HG03175 (cell line): ENCODE data around the gene UTP20.

Source experiments
- ATAC-seq: cut with Tn5 transposase; IDR thresholded peaks from one replicate; pipeline ENCODE4 v1.9.1; 2021; ENCODE audit warnings: mild to moderate bottlenecking, moderate library complexity; ENCODE audit not compliant: unreplicated experiment

UTP20 gene

GRCh38 chr12:101424620-101425019 is 144.7 kb downstream of the UTP20 start:
- ATAC-seq: no peak

DNA sequence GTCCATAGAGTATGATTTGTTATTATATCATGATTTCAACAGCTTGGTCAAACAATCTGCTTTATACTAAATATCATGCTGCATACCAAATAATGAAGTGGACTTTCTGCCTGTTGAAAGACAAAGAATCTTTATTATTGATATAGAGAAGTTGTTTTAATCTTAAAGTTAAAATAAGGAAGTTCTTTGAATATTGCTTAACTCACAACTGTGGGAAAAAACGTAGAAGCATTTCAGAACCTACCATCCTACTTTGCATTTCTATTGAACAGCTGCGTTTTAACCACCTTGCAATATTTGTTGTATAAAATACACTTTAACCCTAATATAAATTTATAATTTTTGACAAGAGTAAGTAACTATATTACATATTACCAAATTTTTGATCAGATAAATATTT is 150.6 kb downstream of the UTP20 start:
- ATAC-seq: no peak

- no peak for ATAC-seq
These were observed 156.2 kb downstream of the UTP20 start for GRCh38 chr12:101436136-101436535.
